Left ventricle myocardium superior (tissue), 1 donor: ENCODE data around the gene TCP11L1. TPM values are rescaled to one million over a fixed set of nuclear protein-coding genes. Genes with fewer than 3 reads are reported as not detected.

Experiments
- ATAC-seq: fragments of 200-7000 bp; cut with Tn5 transposase; one replicate; pipeline ENCODE4 v1.9.1; 2020; ENCODE audit warnings: mild to moderate bottlenecking, moderate library complexity
- DNase-seq: peaks from one replicate; pipeline ENCODE4 v3.0.0-alpha.2; 2020
- intact Hi-C: fragments of 100-400 bp; cut with micrococcal nuclease; formaldehyde crosslinking; loops from one replicate; pipeline ENCODE4 v1.11.0; 2022
- long read RNA-seq: library from polyadenylated mRNA; unstranded; transcript quantifications from one replicate; pipeline ENCODE4 v2.0.0, GENCODE V29; 2021
- total RNA-seq: library from RNA; stranded (reverse); fragmentation: NEBNext Ultra II Directional; extraction: Animal tissue kit (Norgen Biotek cat#: 25700); gene quantifications from one replicate; pipeline ENCODE4 v1.2.1, GENCODE V29; 2021
- donor health status: DM: no; HTN: yes; CAD: no; lungs with severe emphysema.

TCP11L1 gene, protein sequence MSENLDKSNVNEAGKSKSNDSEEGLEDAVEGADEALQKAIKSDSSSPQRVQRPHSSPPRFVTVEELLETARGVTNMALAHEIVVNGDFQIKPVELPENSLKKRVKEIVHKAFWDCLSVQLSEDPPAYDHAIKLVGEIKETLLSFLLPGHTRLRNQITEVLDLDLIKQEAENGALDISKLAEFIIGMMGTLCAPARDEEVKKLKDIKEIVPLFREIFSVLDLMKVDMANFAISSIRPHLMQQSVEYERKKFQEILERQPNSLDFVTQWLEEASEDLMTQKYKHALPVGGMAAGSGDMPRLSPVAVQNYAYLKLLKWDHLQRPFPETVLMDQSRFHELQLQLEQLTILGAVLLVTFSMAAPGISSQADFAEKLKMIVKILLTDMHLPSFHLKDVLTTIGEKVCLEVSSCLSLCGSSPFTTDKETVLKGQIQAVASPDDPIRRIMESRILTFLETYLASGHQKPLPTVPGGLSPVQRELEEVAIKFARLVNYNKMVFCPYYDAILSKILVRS
- 6.5 TPM for total RNA-seq
- long read RNA-seq, partial matches to known transcripts = 0 of 1 reads
- long read RNA-seq, other reads (novel, unspliced or antisense) = 0 of 1 reads

- intact Hi-C loops = no loop called here
- ATAC-seq = peak; percentile 93
- DNase-seq = peak; percentile 91
Measured at GRCh38 chr11:33039274-33040032, at the start of gene TCP11L1. TSS of gene TCP11L1 (plus strand) at chr11:33039572. CDS start at chr11:33043774, 4,202 bp downstream.

DNA sequence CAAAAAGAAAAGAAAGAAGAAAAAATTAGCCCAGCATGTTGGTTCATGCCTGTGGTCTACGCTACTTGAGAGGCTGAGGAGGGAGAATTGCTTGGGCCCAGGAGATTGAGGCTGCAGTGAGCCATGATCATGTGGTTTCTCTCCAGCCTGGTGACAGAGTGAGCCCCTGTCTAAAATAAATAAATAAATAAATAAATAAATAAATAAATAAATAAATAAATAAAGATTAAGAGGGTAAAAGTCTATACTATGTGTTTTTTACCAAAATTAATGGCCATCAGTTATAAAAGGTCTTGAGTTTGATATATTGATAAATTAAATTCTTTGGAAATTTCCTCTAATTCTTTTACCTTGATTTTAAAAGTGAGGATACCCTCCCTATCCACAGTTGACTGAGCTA is 48.9 kb upstream of the TCP11L1 start:
- intact Hi-C loops = no loop called here
- DNase-seq (no peak), ATAC-seq (no peak)

DNA sequence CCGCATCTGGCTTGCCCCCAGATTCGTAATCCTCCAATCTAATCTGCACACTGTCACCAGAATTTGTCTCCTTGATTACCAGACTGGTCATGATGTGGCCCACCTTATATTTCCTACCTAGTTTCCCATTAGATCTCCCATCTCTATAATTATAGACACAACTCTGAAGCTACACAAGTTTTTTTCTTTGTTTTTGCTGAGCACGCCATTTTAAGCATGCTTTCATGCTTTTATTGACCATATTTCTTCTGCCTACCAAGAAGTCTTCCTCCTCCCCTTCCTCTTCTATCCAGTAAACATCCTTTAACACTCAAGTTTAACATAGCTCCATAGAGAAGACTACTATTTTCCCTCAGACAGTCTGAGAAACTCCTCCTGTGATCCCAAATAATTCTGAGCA is 47.9 kb upstream of the TCP11L1 start:
- intact Hi-C loops = no loop called here
- ATAC-seq = no peak
- DNase-seq = no peak

DNA sequence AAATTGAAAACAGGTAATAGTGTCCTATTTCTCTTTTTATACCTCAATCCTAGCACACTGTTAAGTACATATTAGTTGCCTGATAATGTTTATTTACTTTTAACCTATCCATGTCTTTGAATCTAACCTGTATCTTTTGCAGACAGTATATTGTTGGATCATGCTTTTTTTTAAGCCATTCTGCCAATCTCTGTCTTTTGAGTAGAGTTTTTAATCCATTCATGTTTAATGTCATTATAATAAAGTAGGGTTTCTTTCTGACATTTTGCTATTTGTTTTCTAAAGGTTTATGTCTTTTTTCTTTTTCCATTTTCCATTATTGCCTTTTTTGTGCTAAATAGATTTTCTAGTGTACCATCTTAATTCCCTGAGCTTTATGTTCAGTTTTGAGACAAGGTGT is 47.5 kb upstream of the TCP11L1 start:
- intact Hi-C loops = no loop called here
- DNase-seq = no peak
- no peak for ATAC-seq

- intact Hi-C loops = no loop called here
- no peak for DNase-seq
- ATAC-seq = no peak
Measured at GRCh38 chr11:33000181-33000580, 39.2 kb upstream of the TCP11L1 start.

DNA sequence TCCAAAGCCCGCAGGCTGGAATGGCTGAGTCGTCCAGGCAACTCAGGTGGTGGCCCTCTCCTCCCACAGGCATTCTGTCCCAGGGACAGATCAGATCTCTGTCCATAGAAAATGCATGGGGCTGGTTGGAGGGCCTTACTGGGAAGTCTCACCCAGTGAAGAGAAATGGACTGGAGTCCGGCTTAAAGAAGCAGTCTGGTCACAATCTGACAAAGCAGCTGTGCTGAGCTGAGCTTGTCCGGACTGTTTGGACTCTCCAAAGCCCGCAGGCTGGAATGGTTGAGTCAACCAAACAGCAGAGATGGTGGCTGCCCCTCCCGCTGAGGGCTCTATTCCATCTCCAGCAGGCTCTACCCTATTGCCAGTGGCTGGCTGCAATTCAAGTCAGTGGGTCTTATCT is 38.1 kb upstream of the TCP11L1 start:
- DNase-seq = no peak
- ATAC-seq = no peak
- intact Hi-C loops = no loop called here

DNA sequence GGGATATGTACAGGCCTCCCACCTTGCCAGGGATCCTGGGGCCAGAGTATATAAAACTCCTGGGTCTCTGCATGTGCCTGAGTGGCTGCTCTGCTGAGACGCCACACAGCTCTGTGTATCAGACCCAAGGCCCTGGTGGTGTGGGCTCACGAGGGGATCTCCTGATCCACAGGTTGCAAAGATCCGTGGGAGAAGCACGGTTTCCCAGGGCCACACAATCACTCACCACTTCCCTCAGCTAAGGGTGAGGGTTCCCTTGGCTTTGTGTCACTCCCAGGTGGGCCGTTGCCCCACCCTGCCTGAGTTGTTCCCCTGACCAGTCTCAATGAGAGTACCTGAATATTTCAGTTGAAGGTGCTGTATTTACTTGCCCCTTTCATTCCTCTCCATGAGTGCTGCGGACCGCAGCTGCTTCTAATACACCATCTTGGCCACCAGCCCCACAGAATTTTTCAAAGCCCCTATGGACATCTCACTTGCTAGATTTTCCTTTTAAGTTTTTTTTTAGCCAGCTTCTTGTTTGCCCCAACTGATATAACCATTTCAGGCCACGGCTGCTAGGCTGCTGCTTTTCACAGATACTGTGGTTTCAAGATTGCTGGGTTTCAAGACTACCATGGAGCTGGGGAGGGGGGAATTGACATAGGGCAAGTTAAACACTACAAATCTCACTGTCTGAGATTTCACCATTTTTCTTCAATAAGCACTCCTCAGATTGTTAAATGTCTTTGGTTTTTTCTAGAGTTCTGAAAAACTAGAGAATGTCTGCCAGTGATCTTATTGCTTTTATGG is 37.4 kb upstream of the TCP11L1 start:
- no peak for DNase-seq
- no peak for ATAC-seq
- intact Hi-C loops = no loop called here

GRCh38 chr11:33005175-33005574 is 34.2 kb upstream of the TCP11L1 start:
- intact Hi-C loops = no loop called here
- DNase-seq = no peak
- ATAC-seq = no peak

- intact Hi-C loops = no loop called here
- ATAC-seq (no peak), DNase-seq (no peak)
Measured at GRCh38 chr11:33006010-33006409, 33.4 kb upstream of the TCP11L1 start.

- intact Hi-C loops = no loop called here
- ATAC-seq (no peak), DNase-seq (no peak)
Measured at GRCh38 chr11:33013755-33014154, 25.6 kb upstream of the TCP11L1 start.

- ATAC-seq = peak; percentile 98
- DNase-seq = peak; percentile 91
- intact Hi-C loops = no loop called here
Measured at GRCh38 chr11:33015621-33016551, 23.5 kb upstream of the TCP11L1 start, which contains the start of gene DEPDC7. TSS of gene DEPDC7 (plus strand) at chr11:33015878. CDS start at chr11:33015956, 78 bp downstream.

DNA sequence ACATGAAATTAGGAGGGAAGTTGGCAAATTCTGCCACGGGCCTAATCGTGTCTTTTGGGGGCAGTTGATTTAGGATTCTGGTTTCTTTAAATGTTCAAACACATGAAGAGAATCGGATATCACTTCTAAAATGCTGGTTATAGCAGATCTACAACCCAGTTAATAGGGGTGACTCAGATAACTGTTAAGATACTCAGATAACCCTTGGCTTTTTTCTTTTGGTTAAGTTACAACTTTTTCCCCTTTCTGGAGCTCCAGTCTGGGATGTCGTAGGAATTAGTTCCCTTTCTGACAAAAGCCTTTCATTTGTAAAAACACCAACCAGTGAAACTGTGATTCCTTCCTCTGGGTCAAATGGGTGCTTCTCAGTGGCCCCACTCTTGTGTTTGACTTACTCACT is 22.7 kb upstream of the TCP11L1 start:
- no peak for ATAC-seq
- intact Hi-C loops = no loop called here
- DNase-seq = no peak

GRCh38 chr11:33017478-33017877 is 21.9 kb upstream of the TCP11L1 start:
- no peak for DNase-seq
- no peak for ATAC-seq
- intact Hi-C loops = no loop called here

GRCh38 chr11:33017965-33018364 is 21.4 kb upstream of the TCP11L1 start:
- intact Hi-C loops = no loop called here
- no peak for DNase-seq
- ATAC-seq = no peak

- intact Hi-C loops = no loop called here
- ATAC-seq (no peak), DNase-seq (no peak)
Measured at GRCh38 chr11:33018840-33019239, 20.5 kb upstream of the TCP11L1 start.

GRCh38 chr11:33021501-33021900 is 17.9 kb upstream of the TCP11L1 start:
- ATAC-seq (no peak), DNase-seq (no peak)
- intact Hi-C loops = no loop called here

DNA sequence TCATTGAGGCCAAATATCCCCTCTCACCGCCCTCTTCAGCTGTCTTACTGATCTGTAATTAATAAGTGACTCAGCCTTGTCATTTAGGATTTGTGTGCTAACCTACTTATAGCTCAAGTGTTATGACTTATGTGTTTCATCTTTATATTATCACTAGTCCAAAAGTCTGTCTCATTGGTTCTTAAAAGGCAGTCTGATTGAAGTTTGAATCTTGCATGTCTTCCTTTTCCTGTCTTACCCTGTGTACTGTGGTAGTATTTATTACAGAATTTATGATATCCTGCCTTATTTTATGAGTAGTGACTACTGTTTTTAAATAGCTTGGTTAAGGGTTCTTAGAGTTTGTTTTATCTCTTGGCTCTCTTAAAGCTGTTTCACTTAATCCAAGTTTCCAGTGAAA is 17.4 kb upstream of the TCP11L1 start:
- no peak for ATAC-seq
- intact Hi-C loops = no loop called here

GRCh38 chr11:33025339-33025722 is 14.0 kb upstream of the TCP11L1 start:
- intact Hi-C loops = no loop called here
- no peak for DNase-seq
- ATAC-seq = no peak

More for the DNA sequence above, 17.4 kb upstream of the TCP11L1 start:
- no peak for DNase-seq
